ENCODE measurements around the gene NFILZ.

GRCh38 chr19:8626842-8627241 is 3.6 kb upstream of the NFILZ start:
- no peak for TF ChIP-seq CTCF (optimal IDR thresholded peaks at IDR 0.05 in 1 of 3, IDR thresholded peaks at IDR 0.05 in 1 of 3, conservative IDR thresholded peaks at IDR 0.05 in 1 of 3; ENCODE audit: extremely low read depth in 1 of 3, insufficient read depth in 2 of 3, low read length in 3 of 3)
- TF ChIP-seq EZH2 (IDR thresholded peaks at IDR 0.05; ENCODE audit: low read length) = no peak
